Mammary epithelial cell (primary cell): ENCODE data around the gene SLC25A20.

Source experiments
- CTCF ChIP-seq, 2 donors: IDR thresholded peaks in 1 of 2; conservative IDR thresholded peaks in 1 of 2; 2 replicates each; pipeline ENCODE4 v1.5.1; 2011 to 2012; ENCODE audit warnings: inconsistent platforms in 2 of 2, low read length in 2 of 2, mild to moderate bottlenecking in 2 of 2, control low read depth in 1 of 2, low read depth in 1 of 2; ENCODE audit not compliant: insufficient read depth in 1 of 2; ENCODE audit errors: extremely low read depth in 1 of 2
- EZH2 ChIP-seq: IDR thresholded peaks from 2 replicates; pipeline ENCODE4 v1.6.1; 2012; ENCODE audit warnings: low read length, inconsistent platforms, borderline replicate concordance

- TF ChIP-seq EZH2 (no peak), CTCF (conservative IDR thresholded peaks at IDR 0.05 in 1 of 2, IDR thresholded peaks at IDR 0.05 in 1 of 2; ENCODE audit: extremely low read depth in 1 of 2, insufficient read depth in 1 of 2, low read depth in 1 of 2, low read length in 2 of 2) (no peak)
Observed at GRCh38 chr3:48837163-48837562, 61.5 kb downstream of the SLC25A20 start.
